Right lobe of liver (tissue), 4 donors: ENCODE measurements around the gene TPBGL.

ENCODE experiments used
- POLR2A ChIP-seq: fragments of 450-650 bp; IDR thresholded peaks from one replicate; pipeline ENCODE4 v1.6.1; 2017; ENCODE audit warnings: antibody characterized with exemption, mild to moderate bottlenecking
- TF ChIP-seq, protein P1 (sequence below), 4 donors: fragments of 200-600 bp in 3 of 4; fragments of 450-650 bp in 1 of 4; IDR thresholded peaks; one replicate each; pipeline versions ENCODE4 v1.5.1 to v1.8.0; 2016 to 2022; ENCODE audit warnings: antibody characterized with exemption in 4 of 4, mild to moderate bottlenecking in 2 of 4
- donor health status: DM: no; HTN: no; CAD: no.
- donor health status: DM: no; HTN: no; CAD: no.
- donor health status: DM: no; HTN: yes; CAD: no.

DNA sequence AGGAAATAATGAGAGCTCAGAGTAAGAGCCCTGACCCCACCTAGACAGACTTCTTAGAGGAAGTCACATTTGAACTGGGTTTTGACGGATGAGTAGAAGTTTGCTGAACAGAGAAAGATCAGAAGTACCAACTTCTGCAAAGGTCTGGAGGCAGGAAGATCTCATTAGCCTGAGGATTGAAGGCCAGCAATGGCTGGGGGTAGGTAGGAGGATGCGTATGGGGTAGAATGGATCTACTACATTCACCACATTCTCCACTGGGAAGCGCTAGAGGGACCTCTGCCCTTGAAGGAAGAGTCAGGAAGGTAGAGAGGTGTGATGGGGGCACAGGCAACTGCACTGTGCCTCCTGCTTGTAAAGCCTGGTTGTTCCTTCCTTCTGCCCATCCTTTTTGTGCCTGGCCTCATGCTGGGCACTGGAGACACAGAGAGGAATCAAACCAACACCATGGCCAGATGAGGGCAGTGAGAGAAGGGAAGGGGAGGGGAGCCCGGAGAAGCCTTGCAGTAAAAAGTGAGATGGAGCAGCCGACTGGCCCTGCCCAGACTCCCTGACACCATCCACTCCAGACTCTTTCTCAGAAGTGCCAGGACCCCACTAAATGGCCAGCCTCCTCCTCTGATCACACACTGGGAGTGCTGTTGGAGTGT lies 4.9 kb downstream of the TPBGL start:
- TF ChIP-seq, protein P1, sequence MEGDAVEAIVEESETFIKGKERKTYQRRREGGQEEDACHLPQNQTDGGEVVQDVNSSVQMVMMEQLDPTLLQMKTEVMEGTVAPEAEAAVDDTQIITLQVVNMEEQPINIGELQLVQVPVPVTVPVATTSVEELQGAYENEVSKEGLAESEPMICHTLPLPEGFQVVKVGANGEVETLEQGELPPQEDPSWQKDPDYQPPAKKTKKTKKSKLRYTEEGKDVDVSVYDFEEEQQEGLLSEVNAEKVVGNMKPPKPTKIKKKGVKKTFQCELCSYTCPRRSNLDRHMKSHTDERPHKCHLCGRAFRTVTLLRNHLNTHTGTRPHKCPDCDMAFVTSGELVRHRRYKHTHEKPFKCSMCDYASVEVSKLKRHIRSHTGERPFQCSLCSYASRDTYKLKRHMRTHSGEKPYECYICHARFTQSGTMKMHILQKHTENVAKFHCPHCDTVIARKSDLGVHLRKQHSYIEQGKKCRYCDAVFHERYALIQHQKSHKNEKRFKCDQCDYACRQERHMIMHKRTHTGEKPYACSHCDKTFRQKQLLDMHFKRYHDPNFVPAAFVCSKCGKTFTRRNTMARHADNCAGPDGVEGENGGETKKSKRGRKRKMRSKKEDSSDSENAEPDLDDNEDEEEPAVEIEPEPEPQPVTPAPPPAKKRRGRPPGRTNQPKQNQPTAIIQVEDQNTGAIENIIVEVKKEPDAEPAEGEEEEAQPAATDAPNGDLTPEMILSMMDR (IDR thresholded peaks at IDR 0.05), result no peak
- TF ChIP-seq POLR2A, result no peak
